EL (cell line): ENCODE measurements around the gene FNBP1.
A peak's percentile ranks its signal among the peaks of the same experiment; 100 is the strongest.
"Not testable (repeated sequence)": the region's sequence is repeated elsewhere in the genome, so short reads cannot be mapped to it uniquely, and the experiment has no call there.

Experiments
- DNase-seq: peaks from one replicate; pipeline ENCODE4 v3.0.0-alpha.2; 2016

FNBP1 gene

GRCh38 chr9:129910628-129911567, 132.1 kb downstream of the FNBP1 start:
- DNase-seq: peak; percentile 99

GRCh38 chr9:129909851-129910250, 133.1 kb downstream of the FNBP1 start:
- DNase-seq: no peak

- DNase-seq: no peak
Observed at GRCh38 chr9:129908906-129909305, 134.1 kb downstream of the FNBP1 start.

- peak; percentile 40 for DNase-seq
Observed at GRCh38 chr9:129907201-129907600, 135.8 kb downstream of the FNBP1 start.

- no peak for DNase-seq
Observed at GRCh38 chr9:129906298-129906697, 136.7 kb downstream of the FNBP1 start.

- DNase-seq: no peak
Observed at GRCh38 chr9:129904734-129905133, 138.3 kb downstream of the FNBP1 start.

GRCh38 chr9:129902740-129903134, 140.3 kb downstream of the FNBP1 start:
- no peak for DNase-seq

- DNase-seq: no peak
Observed at GRCh38 chr9:129901993-129902739, 140.8 kb downstream of the FNBP1 start.

GRCh38 chr9:129900263-129901027, 142.5 kb downstream of the FNBP1 start:
- DNase-seq: no peak

GRCh38 chr9:129899620-129900019, 143.4 kb downstream of the FNBP1 start:
- DNase-seq: no peak

GRCh38 chr9:129898185-129898584, 144.8 kb downstream of the FNBP1 start:
- peak; percentile 50 for DNase-seq

GRCh38 chr9:129897263-129897662, 145.7 kb downstream of the FNBP1 start:
- no peak for DNase-seq

- no peak for DNase-seq
Observed at GRCh38 chr9:129895376-129896268, 147.4 kb downstream of the FNBP1 start.

GRCh38 chr9:129894120-129894823, 148.7 kb downstream of the FNBP1 start:
- no peak for DNase-seq

GRCh38 chr9:129891569-129891968, 151.4 kb downstream of the FNBP1 start:
- no peak for DNase-seq

- DNase-seq: not testable (repeated sequence)
Observed at GRCh38 chr9:129890718-129891299, 152.2 kb downstream of the FNBP1 start.

- no peak for DNase-seq
Observed at GRCh38 chr9:129889941-129890717, 152.9 kb downstream of the FNBP1 start.

GRCh38 chr9:129889122-129889940, 153.7 kb downstream of the FNBP1 start:
- no peak for DNase-seq
